DMS 273 (cell line): ENCODE results near the gene SH3PXD2A.
"Not testable (repeated sequence)": the region's sequence is repeated elsewhere in the genome, so short reads cannot be mapped to it uniquely, and the experiment has no call there.

ENCODE experiments used
- DNase-seq: peaks from one replicate; lab custom pipeline; 2025; ENCODE audit not compliant: unreplicated experiment; lab: John Stamatoyannopoulos, UW

SH3PXD2A gene

DNA sequence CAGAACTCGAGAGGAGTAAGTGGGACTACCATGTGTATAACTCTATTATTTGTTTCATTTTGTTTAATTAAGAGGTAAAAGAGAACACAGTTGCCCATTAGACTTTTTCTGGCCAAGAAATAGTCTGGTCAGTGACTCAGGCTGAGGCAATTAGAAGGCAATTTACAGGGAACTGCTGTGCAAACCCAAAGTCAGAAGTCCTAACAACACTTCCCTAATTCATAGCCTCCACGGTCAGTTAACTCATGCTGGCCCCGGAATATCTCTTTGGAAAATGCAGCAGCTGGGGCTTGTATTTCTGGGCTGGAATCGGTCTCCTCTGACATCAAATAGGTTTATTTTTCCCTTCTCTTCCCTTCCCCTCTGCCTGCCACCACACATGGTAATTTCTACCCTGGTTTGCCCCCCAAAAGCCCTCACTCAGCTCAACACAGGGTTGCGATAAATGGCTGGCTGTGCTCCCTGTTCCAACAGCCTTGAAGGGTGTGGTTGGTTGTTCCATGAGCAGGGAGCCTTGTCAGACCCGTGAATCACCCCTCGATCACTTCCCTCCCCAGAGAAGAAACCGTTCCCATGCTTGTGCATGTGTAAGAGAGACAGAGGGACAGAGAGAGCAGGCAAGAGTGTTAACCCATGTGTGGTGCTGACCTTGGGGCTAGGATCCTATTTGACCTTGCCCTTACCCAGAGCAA, 5.3 kb downstream of the SH3PXD2A start:
- DNase-seq: no peak

DNA sequence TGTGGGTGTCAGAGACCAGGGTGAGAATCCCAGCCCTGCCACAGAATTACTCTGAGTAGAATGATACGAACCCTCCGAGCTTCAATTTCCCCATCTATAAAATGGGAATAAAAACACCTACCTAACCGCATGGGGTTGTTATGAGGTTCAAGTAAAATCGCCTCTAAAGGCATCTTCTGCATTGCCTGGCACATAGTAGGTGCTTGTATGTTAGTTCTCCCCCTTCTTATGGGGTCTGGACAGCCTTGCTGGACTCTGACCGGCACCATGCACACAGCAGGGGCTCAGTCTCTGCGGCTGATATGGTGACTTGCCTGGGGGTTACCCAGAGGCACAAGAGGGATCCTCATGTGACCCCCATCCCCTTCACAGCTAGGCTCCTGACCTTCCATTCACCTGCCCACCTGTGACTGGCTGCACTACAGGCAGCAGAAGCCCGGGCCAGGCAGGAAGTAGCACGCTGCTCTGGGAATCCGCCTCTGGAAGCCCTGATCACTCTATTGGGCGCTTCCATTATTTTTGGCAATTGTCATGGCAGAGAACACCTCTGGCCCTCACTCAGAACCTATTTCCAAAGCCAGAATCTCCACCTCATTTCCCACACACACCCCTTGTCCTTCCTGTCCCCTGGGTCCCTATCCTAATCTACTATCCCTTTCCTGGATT, 6.0 kb downstream of the SH3PXD2A start:
- no peak for DNase-seq

- DNase-seq: peak; percentile 48
Measured at GRCh38 chr10:103847909-103848468, 7.4 kb downstream of the SH3PXD2A start.

DNA sequence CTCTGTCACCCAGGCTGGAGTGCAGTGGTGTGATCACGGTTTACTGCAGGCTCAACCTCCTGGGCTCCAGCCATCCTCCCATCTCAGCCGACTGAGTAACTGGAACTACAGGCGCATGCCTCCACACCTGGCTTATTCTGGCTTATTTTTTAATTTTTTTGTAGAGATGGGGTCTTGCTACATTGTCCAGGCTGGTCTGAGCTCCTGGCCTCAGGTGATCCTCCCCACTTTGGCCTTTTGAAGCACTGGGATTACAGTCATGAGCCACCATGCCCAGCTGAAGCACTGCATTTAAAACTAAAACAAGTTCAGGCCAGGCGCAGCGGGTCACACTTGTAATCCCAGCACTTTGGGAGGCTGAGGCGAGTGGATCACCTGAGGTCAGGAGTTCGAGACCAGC, 8.0 kb downstream of the SH3PXD2A start:
- DNase-seq: no peak

DNA sequence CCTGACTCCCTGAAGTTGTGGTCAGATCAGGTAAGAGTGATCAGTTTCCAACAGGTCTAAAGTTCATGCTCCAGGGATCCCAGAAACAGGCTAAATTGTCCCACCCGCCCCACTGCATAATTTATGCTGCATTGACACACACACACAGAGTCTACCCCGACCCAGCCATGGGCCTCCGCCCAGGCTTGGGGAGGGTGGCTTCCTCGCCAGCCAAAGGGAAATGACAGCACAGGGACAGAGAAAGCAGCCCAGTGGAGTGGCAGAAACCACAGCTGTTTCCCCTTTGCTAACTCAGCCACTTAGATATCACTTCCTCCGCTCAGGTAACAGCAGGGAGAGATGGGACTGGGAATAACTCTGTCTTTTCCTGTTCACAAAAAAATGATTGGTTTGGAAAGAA, 9.4 kb downstream of the SH3PXD2A start:
- DNase-seq: no peak

DNA sequence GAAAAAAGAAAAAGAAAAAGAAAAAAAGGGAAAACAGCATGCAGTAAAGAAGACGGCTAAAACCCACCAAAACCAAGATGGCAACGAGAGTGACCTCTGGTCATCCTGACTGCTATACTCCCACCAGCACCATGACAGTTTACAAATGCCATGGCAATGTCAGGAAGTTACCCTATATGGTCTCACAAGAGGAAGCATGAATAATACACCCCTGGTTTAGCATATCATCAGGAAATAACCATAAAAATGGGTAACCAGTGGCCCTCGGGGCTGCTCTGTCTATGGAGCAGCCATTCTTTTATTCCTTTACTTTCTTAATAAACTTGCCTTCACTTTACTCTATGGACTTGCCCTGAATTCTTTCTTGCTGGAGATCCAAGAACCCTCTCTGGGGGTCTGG, 10.0 kb downstream of the SH3PXD2A start:
- not testable (repeated sequence) for DNase-seq

GRCh38 chr10:103843854-103844570, 11.4 kb downstream of the SH3PXD2A start:
- no peak for DNase-seq

GRCh38 chr10:103843045-103843444, 12.3 kb downstream of the SH3PXD2A start:
- DNase-seq: no peak

- DNase-seq: no peak
Measured at GRCh38 chr10:103842605-103843004, 12.8 kb downstream of the SH3PXD2A start.

- no peak for DNase-seq
Measured at GRCh38 chr10:103841519-103841918, 13.9 kb downstream of the SH3PXD2A start.

GRCh38 chr10:103840740-103841070, 14.7 kb downstream of the SH3PXD2A start:
- DNase-seq: no peak

DNA sequence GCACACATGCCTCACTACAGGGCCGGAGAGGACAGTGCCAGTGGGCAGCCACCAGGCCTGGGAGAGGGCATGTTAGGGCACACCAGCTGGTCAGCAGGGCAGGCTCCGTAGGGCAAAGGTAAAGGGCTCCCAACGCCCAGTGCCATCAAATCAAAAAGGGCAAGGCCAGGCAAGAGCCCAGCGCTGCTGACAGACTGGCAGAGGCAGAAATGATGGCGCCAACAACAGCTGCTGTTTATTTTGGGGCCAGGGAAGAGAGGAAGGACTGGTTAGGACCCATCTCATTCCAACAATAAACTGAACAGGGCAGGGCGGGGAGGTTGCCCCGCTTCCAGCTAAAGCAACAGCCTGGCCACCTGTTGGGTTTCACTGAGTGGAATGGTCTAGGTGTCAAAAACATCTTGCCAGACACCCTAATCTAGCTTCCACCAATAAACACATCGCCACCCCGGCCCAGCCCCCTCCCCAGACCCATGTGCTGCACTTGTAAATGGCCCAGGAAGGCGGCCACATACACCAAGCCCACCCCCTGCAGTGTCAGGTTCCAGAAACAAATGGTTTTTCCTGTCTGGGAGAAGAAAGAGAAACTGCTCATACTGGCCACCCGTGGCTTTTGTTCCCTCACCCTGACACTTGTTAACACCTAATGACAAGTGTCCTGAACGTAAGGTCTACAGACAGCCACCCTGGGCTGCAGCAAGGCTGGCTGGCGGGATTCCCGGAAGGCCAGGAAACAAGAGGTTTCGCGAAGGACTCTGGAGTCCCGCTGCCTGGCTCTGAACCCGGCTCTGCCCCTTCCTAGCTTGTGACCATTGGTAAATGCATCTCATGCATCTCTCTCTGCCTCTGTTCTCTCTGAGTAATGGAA, 15.3 kb downstream of the SH3PXD2A start:
- peak; percentile 95 for DNase-seq

- DNase-seq: peak; percentile 68
Measured at GRCh38 chr10:103839519-103839871, 15.9 kb downstream of the SH3PXD2A start.

GRCh38 chr10:103838862-103839518, 16.4 kb downstream of the SH3PXD2A start:
- peak; percentile 70 for DNase-seq

- no peak for DNase-seq
Measured at GRCh38 chr10:103838070-103838395, 17.3 kb downstream of the SH3PXD2A start.

DNA sequence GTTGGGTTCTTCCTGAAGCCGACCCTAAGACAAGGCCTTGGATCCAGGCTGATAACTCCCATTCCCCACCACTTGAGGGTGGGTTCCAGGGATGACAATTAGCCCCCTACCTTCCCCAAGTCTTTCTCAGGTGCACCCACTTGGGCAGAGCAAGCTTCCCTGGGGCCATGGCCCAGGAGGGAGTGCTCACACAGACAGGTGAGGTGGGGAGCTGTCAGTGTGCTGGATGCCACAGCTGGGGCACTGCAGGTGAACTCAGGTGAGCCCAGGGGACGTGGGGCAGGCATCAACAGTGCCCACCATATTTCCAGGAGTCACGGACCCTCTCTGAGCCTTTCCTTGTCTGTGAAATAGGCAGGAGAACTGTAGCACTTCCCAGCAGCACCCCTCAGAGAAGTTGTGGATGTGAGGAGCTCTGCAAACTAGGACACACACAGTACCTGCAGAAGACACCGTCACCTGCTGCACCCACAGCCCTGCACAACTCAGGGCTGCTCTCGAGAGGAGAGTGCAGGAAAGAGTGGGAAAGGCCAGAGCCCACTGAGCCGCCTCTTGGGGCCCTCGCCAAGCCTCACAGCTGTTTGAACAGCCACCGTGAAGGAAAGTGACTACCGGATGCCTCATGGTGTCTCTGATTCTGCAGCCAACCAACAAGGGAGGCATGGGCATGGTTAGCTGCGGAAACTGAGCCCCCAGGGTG, 17.9 kb downstream of the SH3PXD2A start:
- DNase-seq: peak; percentile 32

GRCh38 chr10:103836861-103837260, 18.5 kb downstream of the SH3PXD2A start:
- peak; percentile 37 for DNase-seq

DNA sequence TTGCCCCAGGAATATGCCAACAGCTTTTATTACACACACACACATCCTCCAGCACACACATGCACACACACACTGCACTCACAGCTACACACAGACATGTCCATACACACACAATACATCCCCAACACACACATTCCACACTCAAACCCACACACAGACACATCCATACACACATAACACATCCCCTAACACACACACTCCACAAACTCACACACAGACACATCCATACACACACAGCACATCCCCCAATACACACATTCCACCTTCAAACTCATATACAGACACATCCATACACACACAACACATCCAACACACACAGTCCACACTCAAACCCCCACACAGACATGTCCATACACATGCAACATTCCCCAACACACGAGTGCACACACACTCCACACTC, 19.1 kb downstream of the SH3PXD2A start:
- DNase-seq: no peak

GRCh38 chr10:103835096-103836050, 20.0 kb downstream of the SH3PXD2A start:
- peak; percentile 28 for DNase-seq
